Measurements from ENCODE around the gene MAML3.

The MAML3 gene

GRCh38 chr4:139672732-139673131, 481.3 kb downstream of the MAML3 start:
- no peak for TF ChIP-seq CTCF (conservative IDR thresholded peaks at IDR 0.05)
- H3K27ac ChIP-seq = no peak overlapping the region

GRCh38 chr4:139672215-139672614, 481.8 kb downstream of the MAML3 start:
- no peak overlapping the region for H3K27ac ChIP-seq
- TF ChIP-seq CTCF (conservative IDR thresholded peaks at IDR 0.05) = no peak

GRCh38 chr4:139670775-139671174, 483.2 kb downstream of the MAML3 start:
- TF ChIP-seq CTCF (conservative IDR thresholded peaks at IDR 0.05) = no peak
- H3K27ac ChIP-seq = no peak overlapping the region

- no peak overlapping the region for H3K27ac ChIP-seq
- TF ChIP-seq CTCF (conservative IDR thresholded peaks at IDR 0.05) = no peak
Observed at GRCh38 chr4:139669890-139670289, 484.1 kb downstream of the MAML3 start.

- TF ChIP-seq CTCF (conservative IDR thresholded peaks at IDR 0.05) = no peak
- peak overlapping the region; percentile 98; the same call in 1 of the 2 replicates for H3K27ac ChIP-seq
Observed at GRCh38 chr4:139669335-139669734, 484.6 kb downstream of the MAML3 start.

GRCh38 chr4:139668658-139669201, 485.3 kb downstream of the MAML3 start:
- TF ChIP-seq CTCF (conservative IDR thresholded peaks at IDR 0.05) = no peak
- H3K27ac ChIP-seq = peak overlapping the region; percentile 98

GRCh38 chr4:139668036-139668435, 485.9 kb downstream of the MAML3 start:
- peak overlapping the region; percentile 98 for H3K27ac ChIP-seq

More at GRCh38 chr4:139668036-139668435, 485.9 kb downstream of the MAML3 start:
- no peak for TF ChIP-seq CTCF (conservative IDR thresholded peaks at IDR 0.05)

Data from VCaP (cell line).